Stimulated activated CD8-positive, alpha-beta memory T cell treated with anti-CD3 and anti-CD28 coated beads, Interleukin-4, amount 100 ng/mL, for 1 hour (primary cell): ENCODE measurements around the gene FBL.
"Not testable (repeated sequence)": the region's sequence is repeated elsewhere in the genome, so short reads cannot be mapped to it uniquely, and the experiment has no call there.

Experiments used
- DNase-seq, 2 donors: peaks; one replicate each; pipeline ENCODE4 v3.0.0-alpha.2; 2020; ENCODE audit warnings: low read depth in 2 of 2, low spot score in 1 of 2

FBL gene

DNA sequence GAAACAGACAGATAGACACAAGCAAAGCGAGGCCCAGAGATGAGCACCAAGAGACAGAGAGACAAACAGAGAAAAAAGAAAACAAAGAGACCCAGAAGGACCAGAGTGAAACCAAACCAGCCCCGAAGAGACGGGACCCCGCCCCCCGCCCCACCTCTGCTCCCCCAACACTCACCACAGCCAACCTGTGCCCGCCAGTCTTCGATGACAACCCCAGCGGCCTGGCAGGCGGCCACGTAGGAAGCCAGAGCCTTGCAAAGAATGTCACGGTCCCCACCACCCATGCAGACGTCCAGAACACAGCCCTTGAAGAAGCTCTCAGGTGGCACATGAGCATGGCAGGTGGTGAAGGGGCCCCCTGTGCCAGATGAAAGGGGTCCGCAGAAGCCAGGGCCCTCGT is 31.3 kb upstream of the FBL start:
- DNase-seq: not testable (repeated sequence)

- DNase-seq: not testable (repeated sequence)
These were observed 30.3 kb upstream of the FBL start for GRCh38 chr19:39876486-39876885.

DNA sequence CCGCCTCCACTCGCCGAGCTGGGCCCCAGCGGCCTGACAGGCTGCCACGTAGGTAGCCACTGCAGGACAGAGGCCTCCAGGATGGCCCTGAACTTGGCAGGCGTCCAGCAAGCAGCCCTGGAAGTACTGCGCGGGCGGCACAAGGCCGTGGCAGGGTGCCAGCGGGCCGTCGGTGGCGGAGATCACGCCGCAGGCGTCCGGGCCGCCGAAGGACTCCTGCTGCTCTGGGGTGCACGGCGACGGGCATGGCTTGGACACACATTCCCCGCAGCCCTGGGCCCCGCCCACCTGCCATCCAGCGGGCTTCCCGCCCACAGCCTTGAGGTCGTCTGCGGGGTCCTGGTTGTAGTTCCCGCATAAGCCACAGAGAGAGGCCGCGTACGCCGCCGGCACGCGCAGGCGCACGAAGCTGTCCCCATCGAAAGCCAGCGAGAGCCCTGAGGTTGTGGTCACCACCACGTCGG is 29.3 kb upstream of the FBL start:
- DNase-seq: not testable (repeated sequence)

GRCh38 chr19:39874404-39874803 is 28.2 kb upstream of the FBL start:
- no peak for DNase-seq

DNA sequence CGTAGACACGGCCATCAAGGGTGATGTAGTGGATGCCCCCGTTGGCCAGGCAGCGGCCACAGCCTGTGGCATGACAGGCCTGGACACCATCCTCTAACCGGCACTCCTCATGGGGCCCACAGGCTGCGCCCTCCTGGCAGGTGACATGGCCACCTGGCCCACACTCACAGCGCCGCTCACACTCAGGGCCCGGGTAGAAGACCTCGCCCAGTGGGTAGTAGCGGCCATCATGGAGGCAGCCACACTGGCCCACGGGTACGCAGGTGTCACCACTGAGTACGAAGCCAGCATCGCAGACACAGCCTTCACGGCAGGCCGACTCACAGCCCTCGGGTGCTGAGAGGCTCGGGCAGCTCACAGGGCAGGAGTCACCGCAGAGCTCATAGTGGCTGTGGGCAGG is 27.2 kb upstream of the FBL start:
- no peak for DNase-seq

- DNase-seq: no peak
These were observed 26.0 kb upstream of the FBL start for GRCh38 chr19:39871886-39872866.

GRCh38 chr19:39871362-39871761 is 25.2 kb upstream of the FBL start:
- no peak for DNase-seq

- DNase-seq: no peak
These were observed 24.2 kb upstream of the FBL start for GRCh38 chr19:39870171-39870971.

DNA sequence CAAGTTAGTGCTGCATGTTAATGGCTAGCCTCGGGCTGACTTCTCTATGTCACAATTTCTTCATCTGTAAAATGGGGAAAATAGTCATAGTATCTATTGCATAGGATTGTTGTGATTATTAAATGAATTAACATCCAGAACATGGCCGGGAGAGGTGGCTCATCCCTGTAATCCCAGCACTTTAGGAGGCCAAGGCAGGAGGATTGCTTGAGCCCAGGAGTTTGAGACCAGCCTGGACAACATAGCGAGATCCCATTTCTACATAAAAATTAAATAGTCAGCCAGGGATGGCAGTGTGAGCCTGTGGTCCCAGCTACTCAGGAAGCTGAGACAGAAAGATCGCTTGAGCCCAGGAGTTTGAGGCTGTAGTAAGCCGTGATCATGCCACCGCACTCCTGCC is 21.8 kb upstream of the FBL start:
- no peak for DNase-seq

DNA sequence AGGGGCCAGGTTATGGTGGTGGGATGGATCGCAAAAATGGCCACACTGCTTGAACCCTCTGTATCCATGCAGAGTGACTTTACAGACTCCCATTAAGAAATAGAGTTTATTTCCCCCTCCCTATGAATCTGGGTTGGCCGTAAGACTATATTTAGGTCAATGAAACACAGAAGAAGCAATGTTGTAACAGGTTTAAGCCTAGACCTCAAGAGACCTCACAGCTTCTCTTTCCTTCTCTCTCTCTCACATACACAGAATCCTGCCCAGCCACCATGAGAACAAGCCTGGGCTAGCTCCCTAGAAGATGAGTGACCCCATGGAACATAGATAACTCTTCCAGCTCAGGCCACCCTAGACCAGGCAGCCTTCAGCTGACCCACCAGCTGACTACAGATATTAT is 21.0 kb upstream of the FBL start:
- no peak for DNase-seq

DNA sequence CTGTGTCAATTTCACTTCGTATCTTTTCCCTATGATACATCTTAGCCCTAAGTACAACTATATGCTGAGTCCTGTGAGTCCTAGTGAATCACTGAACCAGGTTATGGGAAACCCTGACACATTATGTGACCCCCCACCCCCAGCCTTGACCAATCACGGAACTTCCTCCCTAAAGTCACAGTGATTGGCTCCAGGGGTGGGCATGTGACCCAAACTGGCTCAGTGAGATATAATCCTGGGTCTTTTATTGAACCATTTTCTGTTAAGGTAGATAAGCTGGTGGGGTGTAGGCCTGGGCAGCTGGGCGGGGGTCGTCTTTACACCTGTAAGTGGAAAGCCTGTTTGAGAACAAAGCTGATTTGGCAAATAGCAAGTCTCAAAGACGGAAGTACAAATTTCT is 19.8 kb upstream of the FBL start:
- no peak for DNase-seq

DNA sequence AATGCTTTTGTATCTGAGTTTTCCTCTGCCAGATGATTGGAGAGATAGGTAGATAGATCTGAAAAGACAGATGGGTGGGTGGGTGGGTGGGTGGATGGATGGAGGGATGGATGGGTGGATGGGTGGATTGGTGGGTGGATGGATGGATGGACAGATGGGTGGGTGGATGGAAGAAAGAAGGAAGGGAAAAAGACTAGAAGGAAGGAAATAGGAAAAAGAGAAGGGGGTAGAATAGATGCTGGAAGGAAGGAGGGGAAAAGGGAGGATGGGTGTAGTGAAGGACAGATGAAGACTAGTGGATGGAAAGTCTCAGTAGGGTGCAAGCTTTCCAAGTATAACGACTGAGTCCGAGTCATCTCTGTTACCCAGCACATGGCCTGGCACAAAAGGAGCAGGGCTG is 19.0 kb upstream of the FBL start:
- DNase-seq: no peak

DNA sequence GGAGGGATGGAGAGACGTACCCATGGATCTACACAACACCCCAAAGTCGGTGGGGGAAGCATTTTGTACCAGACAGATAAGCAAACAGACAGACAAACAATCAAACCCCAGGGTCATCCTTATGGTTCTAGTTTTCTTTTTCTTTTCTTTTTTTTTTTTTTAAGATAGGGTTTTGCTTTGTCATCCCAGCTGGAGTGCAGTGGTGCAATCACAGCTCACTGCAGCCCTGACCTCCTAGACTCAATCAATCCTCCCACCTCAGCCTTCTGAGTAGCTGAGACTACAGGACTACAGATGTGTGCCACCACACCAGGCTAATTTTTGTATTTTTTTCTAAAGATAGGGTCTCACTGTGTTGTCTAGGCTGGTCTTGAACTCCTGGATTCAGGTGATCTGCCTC is 17.9 kb upstream of the FBL start:
- DNase-seq: no peak

DNA sequence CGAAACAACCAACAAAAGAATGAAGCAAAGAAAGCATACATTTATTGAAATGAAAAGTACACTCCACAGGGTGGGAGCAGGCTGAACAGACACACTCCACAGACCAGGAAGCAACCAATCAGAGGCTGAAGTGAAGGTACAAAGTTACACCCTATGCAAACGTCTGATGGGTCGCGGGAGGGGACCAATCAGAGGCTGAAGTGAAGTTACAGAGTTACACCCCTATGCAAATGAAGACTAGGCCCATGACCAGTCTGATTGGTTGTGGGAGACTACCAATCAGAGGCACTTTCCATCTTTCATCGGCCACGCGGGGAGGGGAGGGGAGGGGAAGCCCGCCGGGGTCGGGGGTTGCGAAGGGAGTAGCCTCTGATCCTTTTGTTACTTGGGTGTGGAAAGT is 12.4 kb upstream of the FBL start:
- no peak for DNase-seq

DNA sequence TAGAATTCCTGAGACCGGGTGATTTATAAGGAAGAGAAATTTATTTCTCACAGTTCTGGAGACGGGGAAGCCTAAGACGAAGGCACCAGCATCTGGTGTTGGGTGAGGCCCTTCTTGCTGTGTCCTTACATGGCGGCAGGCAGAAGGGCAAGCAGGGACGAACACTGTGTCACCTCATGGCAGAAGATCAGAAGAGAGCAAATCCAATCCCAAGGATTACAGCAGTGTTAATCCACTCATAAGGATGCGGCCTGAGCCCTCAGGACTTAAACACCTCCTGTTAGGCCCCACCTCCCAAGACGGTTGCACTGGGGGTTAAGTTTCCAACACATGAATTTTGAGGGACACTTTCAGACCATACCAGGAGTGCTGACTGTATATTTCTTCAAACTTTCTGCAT is 6.7 kb upstream of the FBL start:
- DNase-seq: no peak

DNA sequence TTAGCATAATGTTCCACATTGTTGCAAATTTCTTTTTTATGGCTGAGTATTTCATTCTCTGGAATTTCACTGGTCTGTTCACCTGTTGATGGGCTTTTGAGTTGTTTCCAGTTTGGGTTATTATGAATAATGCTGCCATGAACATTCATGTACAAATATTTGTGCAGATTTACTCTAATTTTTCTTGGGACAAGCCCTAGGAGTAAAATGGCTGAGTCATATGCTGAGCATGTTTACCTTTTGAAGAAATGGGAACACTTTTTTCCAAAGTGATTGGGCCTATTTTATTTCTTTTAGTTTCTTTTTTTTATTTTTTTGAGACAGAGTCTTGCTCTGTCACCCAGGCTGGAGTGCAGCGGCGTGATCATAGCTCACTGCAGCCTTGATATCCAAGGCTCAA is 4.7 kb upstream of the FBL start:
- no peak for DNase-seq

- DNase-seq: no peak
These were observed 2.2 kb upstream of the FBL start for GRCh38 chr19:39848392-39848791.

DNA sequence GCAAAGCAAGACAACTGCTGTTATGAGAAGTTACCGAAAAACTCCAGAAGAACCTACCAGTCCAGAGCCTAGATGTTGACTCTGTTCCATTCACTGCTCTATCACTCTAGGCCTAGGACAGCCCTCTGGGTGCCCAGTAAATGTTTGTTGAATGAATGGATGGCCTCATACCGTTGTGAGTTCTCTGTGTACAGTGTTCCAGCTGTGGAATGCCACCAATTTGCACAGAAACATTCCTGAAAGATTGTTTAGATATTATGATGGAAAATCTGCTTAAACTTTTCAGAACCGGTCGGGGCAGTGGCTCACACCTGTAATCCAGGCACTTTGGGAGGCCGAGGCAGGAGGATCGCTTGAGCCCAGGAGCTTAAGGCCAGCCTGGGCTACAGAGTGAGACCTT is 1.3 kb upstream of the FBL start:
- no peak for DNase-seq

DNA sequence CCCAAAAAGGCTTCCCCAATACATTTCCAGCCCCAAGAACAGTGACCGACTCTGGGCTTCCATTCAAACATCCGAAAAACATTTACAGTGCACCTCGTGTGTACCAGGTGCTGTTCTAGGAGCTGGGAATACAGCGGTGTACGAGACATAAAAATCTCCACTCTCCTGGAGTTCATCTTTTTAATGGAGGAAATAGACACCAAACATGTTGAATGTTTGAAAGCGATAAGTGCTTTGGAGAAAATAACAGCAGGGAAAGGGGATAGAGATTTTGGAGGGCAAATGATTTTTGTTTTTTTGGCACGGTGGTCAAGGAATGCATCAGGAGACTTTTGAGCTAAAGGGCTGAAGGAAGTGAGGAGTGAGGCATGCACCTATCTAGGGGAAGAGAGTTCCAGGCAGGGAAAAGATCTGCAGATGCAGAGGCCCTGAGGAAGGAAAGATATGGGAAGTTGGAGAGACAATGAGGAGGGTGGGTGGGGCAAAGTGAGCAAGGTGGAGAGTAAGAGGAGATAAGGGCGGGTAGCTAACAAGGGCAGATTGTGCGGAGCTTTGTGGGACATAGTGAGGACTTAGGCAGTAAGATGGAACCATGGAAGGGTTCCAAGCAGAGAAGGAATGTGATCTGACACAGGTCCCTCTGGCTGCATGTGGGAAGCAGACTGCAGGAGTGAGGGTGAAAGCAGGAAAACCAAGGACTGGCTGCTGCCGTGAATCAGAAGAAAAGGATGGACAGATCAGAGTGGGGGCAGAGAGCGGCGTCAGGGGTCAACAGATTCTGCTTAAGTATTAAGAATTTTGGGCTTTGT is 703 bp upstream of the FBL start:
- DNase-seq: no peak

DNA sequence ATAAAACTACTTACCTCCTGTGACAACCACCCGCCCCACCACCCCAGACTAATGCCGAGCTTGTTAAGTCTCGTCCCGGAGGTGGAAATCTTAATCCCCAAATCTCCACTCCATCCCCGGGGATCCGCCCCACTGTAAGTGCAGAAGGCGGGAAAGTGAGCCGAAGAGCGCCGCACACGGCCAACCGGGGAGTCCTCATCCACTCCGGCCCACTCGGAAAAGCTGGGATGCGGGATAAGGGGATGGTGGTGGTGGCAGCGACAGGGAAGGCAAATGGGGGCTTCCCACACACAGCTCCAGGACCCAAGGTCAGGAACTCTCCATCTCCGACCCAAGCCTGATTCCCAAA is 621 bp downstream of the FBL start:
- no peak for DNase-seq

- no peak for DNase-seq
These were observed 1.0 kb downstream of the FBL start for GRCh38 chr19:39845172-39845571.
